Measurements from ENCODE around the gene DLEC1. TPM values are rescaled to one million over a fixed set of nuclear protein-coding genes. Genes with fewer than 3 reads are reported as not detected.
A peak's percentile ranks its signal among the peaks of the same experiment; 100 is the strongest.
"Not testable (repeated sequence)": the region's sequence is repeated elsewhere in the genome, so short reads cannot be mapped to it uniquely, and the experiment has no call there.

DLEC1 gene
- total and polyA plus RNA-seq, 4 donors: 1.2 to 8.4 (median 7.0) TPM

DNA sequence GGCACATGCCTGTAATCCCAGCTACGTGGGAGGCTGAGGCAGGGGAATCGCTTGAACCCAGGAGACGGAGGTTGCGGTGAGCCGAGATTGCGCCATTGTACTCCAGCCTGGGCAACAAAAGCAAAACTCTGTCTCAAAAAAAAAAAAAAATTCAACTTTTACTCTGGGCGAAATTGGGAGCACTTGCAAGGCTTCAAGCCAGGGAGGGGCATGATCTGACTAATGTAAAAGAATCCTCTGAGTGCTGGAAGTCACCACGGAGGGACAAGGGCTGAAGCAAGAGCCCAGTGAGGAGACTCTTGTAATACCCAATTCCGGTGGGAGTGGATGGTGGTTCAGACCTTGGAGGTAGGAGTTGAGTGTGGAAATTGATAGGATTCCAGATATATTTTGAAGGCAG is 4.7 kb upstream of the DLEC1 start:
- not testable (repeated sequence) for DNase-seq (ENCODE audit: low read depth in 4 of 6, low spot score in 6 of 6); H3K27ac ChIP-seq (ENCODE audit: low read depth, low read length); H3K9me3 ChIP-seq (ENCODE audit: control insufficient read depth, insufficient read depth, low read length); H3K36me3 ChIP-seq (ENCODE audit: control insufficient read depth, insufficient read depth, low read length); H3K4me3 ChIP-seq (ENCODE audit: low read depth, low read length)
- H3K4me1 ChIP-seq (ENCODE audit: control insufficient read depth, insufficient read depth, low read length): peaks cover 26% of the 10 kb centered on the region
- 85% methylated on average over 2 of the region's 9 CpGs for WGBS (ENCODE audit: insufficient coverage)
- H3K27me3 ChIP-seq (ENCODE audit: control insufficient read depth, insufficient read depth, low read length): peaks cover 23% of the 10 kb centered on the region

DNA sequence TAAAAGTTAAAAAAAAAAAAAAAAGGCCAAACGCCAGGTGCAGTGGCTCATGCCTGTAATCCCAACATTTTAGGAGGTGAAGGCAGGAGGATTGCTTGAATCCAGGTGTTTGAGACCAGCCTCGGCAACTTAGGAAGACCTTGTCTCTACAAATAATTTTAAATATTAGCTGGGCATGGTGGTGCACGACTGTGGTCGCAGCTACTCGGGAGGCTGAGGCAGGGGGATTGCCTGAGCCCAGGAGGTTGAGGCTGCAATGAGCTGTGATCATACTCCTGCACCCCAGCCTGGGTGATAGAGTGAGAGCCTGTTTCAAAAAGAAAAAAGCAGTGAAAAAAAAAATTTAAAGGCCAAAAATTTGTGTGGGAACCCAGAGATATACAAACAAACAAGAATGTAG is 2.7 kb upstream of the DLEC1 start:
- 93% methylated on average over 3 of the region's 5 CpGs for WGBS (ENCODE audit: insufficient coverage)
- Histone ChIP-seq H3K36me3 (ENCODE audit: control insufficient read depth, insufficient read depth, low read length) (no peaks in the 10 kb centered on the region), H3K27me3 (ENCODE audit: control insufficient read depth, insufficient read depth, low read length) (peaks cover 11% of the 10 kb centered on the region), H3K27ac (ENCODE audit: low read depth, low read length) (no peak overlapping the region), H3K4me1 (ENCODE audit: control insufficient read depth, insufficient read depth, low read length) (peaks cover 20% of the 10 kb centered on the region), H3K4me3 (ENCODE audit: low read depth, low read length) (no peak overlapping the region), H3K9me3 (ENCODE audit: control insufficient read depth, insufficient read depth, low read length) (no peaks in the 10 kb centered on the region)
- no peak for DNase-seq (ENCODE audit: low read depth in 4 of 6, low spot score in 6 of 6)

DNA sequence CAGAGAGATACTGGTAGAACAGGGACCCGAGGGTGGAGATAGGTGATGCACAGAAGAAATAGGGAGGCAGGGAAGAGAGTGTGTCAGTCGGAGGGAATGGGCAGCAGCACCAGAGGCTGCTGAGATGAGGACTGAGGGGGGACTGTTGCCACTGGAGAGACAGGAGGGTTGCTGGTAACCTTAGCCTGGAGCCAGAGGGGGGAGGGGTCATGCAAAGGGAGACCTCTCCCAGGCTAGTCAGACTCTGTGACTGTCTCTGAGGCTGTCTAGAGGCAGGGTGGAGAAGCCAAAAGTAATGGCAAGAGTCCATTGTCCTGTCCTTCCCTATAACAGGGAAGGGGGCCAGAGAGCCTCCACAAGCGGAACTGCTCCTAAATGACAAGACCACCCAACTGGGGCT is 2.1 kb upstream of the DLEC1 start:
- H3K27ac ChIP-seq (ENCODE audit: low read depth, low read length): no peak overlapping the region
- DNase-seq (ENCODE audit: low read depth in 4 of 6, low spot score in 6 of 6): no peak
- H3K27me3 ChIP-seq (ENCODE audit: control insufficient read depth, insufficient read depth, low read length): peaks cover 6% of the 10 kb centered on the region
- H3K9me3 ChIP-seq (ENCODE audit: control insufficient read depth, insufficient read depth, low read length): no peaks in the 10 kb centered on the region
- 81% methylated on average over 3 of the region's 3 CpGs for WGBS (ENCODE audit: insufficient coverage)
- H3K4me1 ChIP-seq (ENCODE audit: control insufficient read depth, insufficient read depth, low read length): peaks cover 16% of the 10 kb centered on the region
- no peak overlapping the region for H3K4me3 ChIP-seq (ENCODE audit: low read depth, low read length)
- H3K36me3 ChIP-seq (ENCODE audit: control insufficient read depth, insufficient read depth, low read length): no peaks in the 10 kb centered on the region

DNA sequence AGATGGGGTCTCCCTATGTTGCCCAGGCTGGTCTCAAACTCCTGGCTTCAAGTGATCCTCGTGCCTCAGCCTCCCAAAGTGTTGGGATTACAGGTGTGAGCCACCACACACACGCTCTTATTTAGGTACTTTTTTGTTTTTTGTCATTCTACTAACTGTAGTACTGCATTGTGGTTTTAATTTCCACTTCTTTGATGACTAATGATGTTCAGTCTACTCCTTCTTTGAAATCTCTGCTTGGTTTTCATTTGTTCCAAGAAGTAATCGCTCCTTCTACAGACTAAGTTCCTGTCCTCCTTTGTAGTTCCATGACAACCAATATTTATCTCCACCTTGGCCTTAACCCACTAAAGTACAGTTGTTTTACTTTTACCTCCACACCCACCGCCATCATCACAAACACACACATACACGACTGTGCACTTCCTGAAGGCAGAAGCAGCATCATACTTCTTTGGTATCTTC is 529 bp upstream of the DLEC1 start:
- Histone ChIP-seq H3K27ac (ENCODE audit: low read depth, low read length) (no peak overlapping the region), H3K4me1 (ENCODE audit: control insufficient read depth, insufficient read depth, low read length) (peaks cover 16% of the 10 kb centered on the region), H3K36me3 (ENCODE audit: control insufficient read depth, insufficient read depth, low read length) (no peaks in the 10 kb centered on the region), H3K9me3 (ENCODE audit: control insufficient read depth, insufficient read depth, low read length) (no peaks in the 10 kb centered on the region), H3K4me3 (ENCODE audit: low read depth, low read length) (no peak overlapping the region), H3K27me3 (ENCODE audit: control insufficient read depth, insufficient read depth, low read length) (peaks cover 6% of the 10 kb centered on the region)
- 91% methylated on average over 1 of the region's 5 CpGs for WGBS (ENCODE audit: insufficient coverage)
- DNase-seq (ENCODE audit: low read depth in 4 of 6, low spot score in 6 of 6): no peak

DNA sequence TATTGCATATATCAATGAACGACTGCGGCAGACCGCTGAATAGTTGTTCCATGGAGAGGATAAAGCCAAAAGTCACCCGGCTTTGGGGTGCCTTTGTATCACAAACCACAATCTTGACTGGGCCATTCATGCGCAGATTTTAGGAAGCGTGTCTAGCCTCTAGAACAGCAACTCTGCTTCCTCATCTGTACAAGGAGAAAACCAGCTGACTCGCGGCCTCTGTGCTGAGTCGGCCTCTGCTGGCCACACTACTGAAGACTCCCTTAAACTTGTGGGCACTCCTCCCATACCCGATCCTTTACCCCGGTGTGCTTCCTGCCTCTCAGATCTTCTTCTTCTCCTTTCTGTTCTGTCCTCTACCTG is 872 bp downstream of the DLEC1 start:
- DNase-seq (ENCODE audit: low read depth in 4 of 6, low spot score in 6 of 6): peak in 3 of 6 donors; percentile 23 to 64 (median 57)
- 16% methylated on average over 11 of the region's 11 CpGs for WGBS (ENCODE audit: insufficient coverage)
- H3K27me3 ChIP-seq (ENCODE audit: control insufficient read depth, insufficient read depth, low read length): peaks cover 6% of the 10 kb centered on the region
- H3K4me3 ChIP-seq (ENCODE audit: low read depth, low read length): peak overlapping the region; percentile 57
- no peak overlapping the region for H3K27ac ChIP-seq (ENCODE audit: low read depth, low read length)
- H3K4me1 ChIP-seq (ENCODE audit: control insufficient read depth, insufficient read depth, low read length): peaks cover 16% of the 10 kb centered on the region
- H3K9me3 ChIP-seq (ENCODE audit: control insufficient read depth, insufficient read depth, low read length): no peaks in the 10 kb centered on the region
- H3K36me3 ChIP-seq (ENCODE audit: control insufficient read depth, insufficient read depth, low read length): no peaks in the 10 kb centered on the region

DNA sequence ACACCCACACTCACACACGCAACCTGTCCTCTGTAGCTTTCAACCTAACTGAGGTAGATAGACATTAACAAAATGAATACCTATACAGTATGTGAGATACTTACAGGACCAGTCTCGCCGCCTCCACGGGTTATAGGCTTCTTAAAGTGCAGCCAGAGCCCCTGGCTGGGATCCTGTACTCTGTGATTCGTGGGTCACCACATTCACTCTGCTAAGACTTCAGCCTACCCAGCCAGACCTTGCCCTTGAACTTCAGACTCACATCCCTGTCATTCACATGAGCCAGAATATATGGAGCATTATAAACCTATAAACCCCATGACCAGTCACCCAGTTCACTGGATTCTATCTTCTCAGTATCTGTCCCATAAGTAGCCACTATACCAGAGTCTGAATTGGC is 1.4 kb downstream of the DLEC1 start:
- peaks cover 16% of the 10 kb centered on the region for H3K4me1 ChIP-seq (ENCODE audit: control insufficient read depth, insufficient read depth, low read length)
- DNase-seq (ENCODE audit: low read depth in 4 of 6, low spot score in 6 of 6): no peak
- H3K27me3 ChIP-seq (ENCODE audit: control insufficient read depth, insufficient read depth, low read length): peaks cover 6% of the 10 kb centered on the region
- no peak overlapping the region for H3K4me3 ChIP-seq (ENCODE audit: low read depth, low read length)
- H3K36me3 ChIP-seq (ENCODE audit: control insufficient read depth, insufficient read depth, low read length): no peaks in the 10 kb centered on the region
- WGBS (ENCODE audit: insufficient coverage): 92% methylated on average over 4 of the region's 5 CpGs
- no peak overlapping the region for H3K27ac ChIP-seq (ENCODE audit: low read depth, low read length)
- no peaks in the 10 kb centered on the region for H3K9me3 ChIP-seq (ENCODE audit: control insufficient read depth, insufficient read depth, low read length)

DNA sequence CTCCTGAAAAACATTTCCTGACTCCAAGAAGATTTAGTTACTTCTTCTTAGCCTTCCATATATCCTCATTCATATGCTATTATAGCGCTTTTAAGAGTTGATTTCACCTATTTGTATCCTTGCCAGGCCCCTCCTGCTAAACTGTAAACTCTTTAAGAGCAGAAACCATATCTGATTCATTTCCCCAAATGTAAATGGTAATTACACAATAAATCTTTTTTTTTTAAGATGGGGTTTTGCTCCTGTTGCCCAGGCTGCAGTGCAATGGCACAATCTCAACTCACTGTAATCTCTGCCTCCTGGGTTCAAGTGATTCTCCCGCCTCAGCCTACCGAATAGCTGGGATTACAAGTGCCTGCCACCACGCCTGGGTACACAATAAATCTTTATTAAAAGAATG is 4.5 kb downstream of the DLEC1 start:
- DNase-seq (ENCODE audit: low read depth in 4 of 6, low spot score in 6 of 6): no peak
- H3K36me3 ChIP-seq (ENCODE audit: control insufficient read depth, insufficient read depth, low read length): no peaks in the 10 kb centered on the region
- no peak overlapping the region for H3K4me3 ChIP-seq (ENCODE audit: low read depth, low read length)
- H3K27ac ChIP-seq (ENCODE audit: low read depth, low read length): no peak overlapping the region
- WGBS (ENCODE audit: insufficient coverage): 100% methylated on average over 2 of the region's 4 CpGs
- H3K9me3 ChIP-seq (ENCODE audit: control insufficient read depth, insufficient read depth, low read length): no peaks in the 10 kb centered on the region
- H3K4me1 ChIP-seq (ENCODE audit: control insufficient read depth, insufficient read depth, low read length): peaks cover 16% of the 10 kb centered on the region
- H3K27me3 ChIP-seq (ENCODE audit: control insufficient read depth, insufficient read depth, low read length): peaks cover 6% of the 10 kb centered on the region

DNA sequence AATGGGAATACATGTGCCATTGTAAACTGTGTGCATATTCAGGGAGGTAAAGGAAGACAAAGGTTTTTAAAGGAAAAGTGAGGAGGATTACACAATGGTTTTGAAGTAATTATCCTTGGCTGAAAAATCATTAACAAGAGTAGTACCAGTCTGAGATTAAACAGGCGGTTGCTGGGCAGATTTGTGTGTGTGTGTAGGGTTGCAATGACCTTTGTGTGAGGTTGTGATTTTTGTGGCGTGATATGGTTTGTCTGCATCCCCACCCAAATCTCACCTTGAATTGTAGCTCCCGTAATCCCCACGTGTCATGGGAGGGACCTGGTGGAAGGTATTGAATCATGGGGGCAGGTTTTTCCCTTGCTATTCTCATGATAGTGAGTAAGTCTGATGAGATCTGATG is 7.0 kb downstream of the DLEC1 start:
- DNase-seq (ENCODE audit: low read depth in 4 of 6, low spot score in 6 of 6): no peak
- Histone ChIP-seq H3K27me3 (ENCODE audit: control insufficient read depth, insufficient read depth, low read length) (no peaks in the 10 kb centered on the region), H3K4me1 (ENCODE audit: control insufficient read depth, insufficient read depth, low read length) (peaks cover 2% of the 10 kb centered on the region), H3K4me3 (ENCODE audit: low read depth, low read length) (no peak overlapping the region), H3K36me3 (ENCODE audit: control insufficient read depth, insufficient read depth, low read length) (no peaks in the 10 kb centered on the region), H3K9me3 (ENCODE audit: control insufficient read depth, insufficient read depth, low read length) (no peaks in the 10 kb centered on the region), H3K27ac (ENCODE audit: low read depth, low read length) (no peak overlapping the region)
- no CpG with 5 or more reads among the region's 4 CpGs for WGBS (ENCODE audit: insufficient coverage)

DNA sequence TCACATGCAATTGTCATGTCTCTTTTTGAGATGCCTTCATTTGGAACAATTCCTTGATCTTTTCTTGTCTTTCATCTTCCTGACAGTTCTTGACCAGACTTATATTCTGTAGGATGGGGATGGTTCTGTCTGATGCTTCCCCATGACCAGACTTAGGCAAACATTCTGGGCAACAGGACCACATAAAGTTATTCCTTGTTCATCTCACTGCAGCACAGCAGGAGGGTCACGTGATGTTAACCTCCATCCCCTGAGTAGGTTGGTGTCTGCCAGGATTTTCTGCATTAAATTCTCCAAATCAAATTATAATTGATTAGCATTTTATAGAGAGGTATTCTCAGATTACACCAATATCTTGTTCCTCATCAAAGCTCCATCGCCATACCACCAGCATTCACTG is 7.8 kb downstream of the DLEC1 start:
- DNase-seq (ENCODE audit: low read depth in 4 of 6, low spot score in 6 of 6): no peak
- WGBS (ENCODE audit: insufficient coverage): no CpG with 5 or more reads among the region's 2 CpGs
- peaks cover 2% of the 10 kb centered on the region for H3K4me1 ChIP-seq (ENCODE audit: control insufficient read depth, insufficient read depth, low read length)
- H3K27ac ChIP-seq (ENCODE audit: low read depth, low read length): no peak overlapping the region
- no peak overlapping the region for H3K4me3 ChIP-seq (ENCODE audit: low read depth, low read length)
- H3K27me3 ChIP-seq (ENCODE audit: control insufficient read depth, insufficient read depth, low read length): no peaks in the 10 kb centered on the region
- no peaks in the 10 kb centered on the region for H3K36me3 ChIP-seq (ENCODE audit: control insufficient read depth, insufficient read depth, low read length)
- H3K9me3 ChIP-seq (ENCODE audit: control insufficient read depth, insufficient read depth, low read length): no peaks in the 10 kb centered on the region

DNA sequence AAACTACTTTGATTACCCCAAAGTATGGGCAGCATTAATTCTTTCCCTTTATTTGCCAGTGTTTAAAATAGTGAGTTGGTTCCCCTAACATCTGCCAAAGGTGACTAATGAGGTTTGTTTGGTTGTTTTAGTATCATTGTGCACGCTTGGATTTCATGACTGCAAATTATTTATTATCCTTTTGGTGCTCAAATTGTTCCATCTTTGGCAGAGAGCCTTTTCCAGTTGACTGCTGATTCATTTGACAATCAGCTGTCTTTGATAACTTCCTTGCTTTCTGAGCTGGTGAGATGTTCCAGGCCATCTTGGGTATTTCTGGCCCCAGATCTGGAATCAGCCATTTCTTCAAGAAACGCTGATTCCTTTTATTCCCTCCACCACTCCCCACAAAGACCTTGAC is 8.9 kb downstream of the DLEC1 start:
- Histone ChIP-seq H3K4me1 (ENCODE audit: control insufficient read depth, insufficient read depth, low read length) (peaks cover 2% of the 10 kb centered on the region), H3K36me3 (ENCODE audit: control insufficient read depth, insufficient read depth, low read length) (no peaks in the 10 kb centered on the region), H3K27ac (ENCODE audit: low read depth, low read length) (no peak overlapping the region), H3K4me3 (ENCODE audit: low read depth, low read length) (no peak overlapping the region), H3K27me3 (ENCODE audit: control insufficient read depth, insufficient read depth, low read length) (no peaks in the 10 kb centered on the region), H3K9me3 (ENCODE audit: control insufficient read depth, insufficient read depth, low read length) (no peaks in the 10 kb centered on the region)
- 50% methylated on average over 1 of the region's 2 CpGs for WGBS (ENCODE audit: insufficient coverage)
- DNase-seq (ENCODE audit: low read depth in 4 of 6, low spot score in 6 of 6): no peak

All from spinal cord (tissue), 10 donors.